GM12874 (cell line): ENCODE results near the gene CISD1.

Experiments
- CTCF ChIP-seq: IDR thresholded peaks from 2 replicates; pipeline ENCODE4 v1.5.1; 2011; ENCODE audit warnings: low read depth, mild to moderate bottlenecking, control low read depth, low read length, moderate library complexity; ENCODE audit not compliant: insufficient read depth

Gene CISD1

GRCh38 chr10:58269782-58270290 lies 874 bp downstream of the CISD1 start:
- TF ChIP-seq CTCF = no peak

GRCh38 chr10:58275261-58275660 lies 6.3 kb downstream of the CISD1 start:
- TF ChIP-seq CTCF = no peak

GRCh38 chr10:58275908-58276307 lies 6.9 kb downstream of the CISD1 start:
- TF ChIP-seq CTCF = no peak

- TF ChIP-seq CTCF = no peak
Measured at GRCh38 chr10:58278274-58278961, 9.5 kb downstream of the CISD1 start.

GRCh38 chr10:58278962-58279307 lies 10.0 kb downstream of the CISD1 start:
- TF ChIP-seq CTCF = no peak

- TF ChIP-seq CTCF = no peak
Measured at GRCh38 chr10:58280477-58280876, 11.5 kb downstream of the CISD1 start.

GRCh38 chr10:58281092-58281752 lies 12.3 kb downstream of the CISD1 start:
- no peak for TF ChIP-seq CTCF
